Suprapubic skin (tissue), 4 donors: ENCODE data around the gene PNLDC1. TPM values are rescaled to one million over a fixed set of nuclear protein-coding genes. Genes with fewer than 3 reads are reported as not detected.

Source experiments
- DNase-seq, 2 donors: peaks; one replicate each; pipeline ENCODE4 v3.0.0-alpha.2; 2019; ENCODE audit warnings: low spot score in 2 of 2
- H3K27ac ChIP-seq: fragments of 200-600 bp; sonication (generic); one replicate; pipeline ENCODE4 v1.5.1; 2019
- H3K27me3 ChIP-seq: fragments of 200-600 bp; sonication (generic); one replicate; pipeline ENCODE4 v1.5.1; 2019
- H3K36me3 ChIP-seq: fragments of 200-600 bp; sonication (generic); one replicate; pipeline ENCODE4 v1.5.1; 2019
- H3K4me1 ChIP-seq: fragments of 200-600 bp; sonication (generic); one replicate; pipeline ENCODE4 v1.5.1; 2019
- H3K4me3 ChIP-seq: fragments of 200-600 bp; sonication (generic); one replicate; pipeline ENCODE4 v1.5.1; 2019; ENCODE audit warnings: mild to moderate bottlenecking
- H3K9me3 ChIP-seq: fragments of 200-600 bp; sonication (generic); one replicate; pipeline ENCODE4 v1.5.1; 2019
- CTCF ChIP-seq, 2 donors: fragments of 200-600 bp in 1 of 2; fragments of 450-650 bp in 1 of 2; sonication (generic) in 1 of 2; IDR thresholded peaks; one replicate each; pipeline ENCODE4 v1.5.1; 2016 to 2019; ENCODE audit warnings: antibody characterized with exemption in 2 of 2, mild to moderate bottlenecking in 1 of 2, moderate library complexity in 1 of 2
- EP300 ChIP-seq: sonication (generic); formaldehyde crosslinking; IDR thresholded peaks from one replicate; pipeline ENCODE4 v1.6.1; 2017; ENCODE audit warnings: antibody characterized with exemption
- POLR2A ChIP-seq, 2 donors: fragments of 450-650 bp; IDR thresholded peaks; one replicate each; pipeline ENCODE4 v1.6.1; 2017; ENCODE audit warnings: antibody characterized with exemption in 2 of 2, mild to moderate bottlenecking in 2 of 2, moderate library complexity in 2 of 2
- POLR2AphosphoS5 ChIP-seq, 3 donors: sonication (generic); formaldehyde crosslinking; IDR thresholded peaks; one replicate each; pipeline ENCODE4 v1.6.1; 2017; ENCODE audit warnings: antibody characterized with exemption in 3 of 3
- WGBS: methylation state at CpG from one replicate; pipeline ENCODE4 v1.1.5; 2018; 5-methylcytosine and 5-hydroxymethylcytosine counted together
- total RNA-seq, 4 donors: library from RNA; depleted of rRNA; stranded (reverse); fragments of >200 nt; gene quantifications; one replicate each; pipeline ENCODE4 v1.1.0, GENCODE V29; 2016

The PNLDC1 gene
- total RNA-seq, 4 donors from 2014 or later = 1.1 to 4.4 (median 2.9) TPM

- H3K9me3 ChIP-seq = no peaks in the 10 kb centered on the region
- peaks cover 53% of the 10 kb centered on the region for H3K36me3 ChIP-seq
- no peak for TF ChIP-seq CTCF (IDR thresholded peaks at IDR 0.05)
- DNase-seq = no peak
- no peak overlapping the region for H3K4me3 ChIP-seq
- no peaks in the 10 kb centered on the region for H3K27me3 ChIP-seq
- no peak overlapping the region for H3K27ac ChIP-seq
- H3K4me1 ChIP-seq = no peaks in the 10 kb centered on the region
Measured at GRCh38 chr6:159769470-159769869, 30.6 kb upstream of the PNLDC1 start.

GRCh38 chr6:159772196-159772595 is 27.9 kb upstream of the PNLDC1 start:
- TF ChIP-seq EP300 = no peak
- no peak for TF ChIP-seq POLR2AphosphoS5 (IDR thresholded peaks at IDR 0.05)
- TF ChIP-seq CTCF (IDR thresholded peaks at IDR 0.05) = no peak
- no peak for TF ChIP-seq POLR2A (IDR thresholded peaks at IDR 0.05)
- H3K27ac ChIP-seq = no peak overlapping the region
- H3K27me3 ChIP-seq = no peaks in the 10 kb centered on the region
- H3K9me3 ChIP-seq = no peaks in the 10 kb centered on the region
- DNase-seq = no peak
- H3K4me3 ChIP-seq = no peak overlapping the region
- WGBS = 61% methylated on average over 1 of the region's 1 CpG
- H3K36me3 ChIP-seq = peaks cover 64% of the 10 kb centered on the region
- H3K4me1 ChIP-seq = no peaks in the 10 kb centered on the region

- Histone ChIP-seq H3K36me3 (peaks cover 79% of the 10 kb centered on the region), H3K4me3 (no peak overlapping the region), H3K4me1 (no peaks in the 10 kb centered on the region), H3K9me3 (no peaks in the 10 kb centered on the region), H3K27me3 (no peaks in the 10 kb centered on the region), H3K27ac (no peak overlapping the region)
- DNase-seq = no peak
- 76% methylated on average over 7 of the region's 7 CpGs for WGBS
- no peak for TF ChIP-seq EP300
Measured at GRCh38 chr6:159777240-159777904, 22.7 kb upstream of the PNLDC1 start.

GRCh38 chr6:159778131-159778530 is 21.9 kb upstream of the PNLDC1 start:
- Histone ChIP-seq H3K4me1 (peaks cover 3% of the 10 kb centered on the region), H3K27ac (no peak overlapping the region), H3K36me3 (peaks cover 86% of the 10 kb centered on the region), H3K4me3 (no peak overlapping the region), H3K9me3 (no peaks in the 10 kb centered on the region), H3K27me3 (no peaks in the 10 kb centered on the region)
- TF ChIP-seq CTCF (IDR thresholded peaks at IDR 0.05) = no peak
- TF ChIP-seq POLR2A (IDR thresholded peaks at IDR 0.05) = no peak
- TF ChIP-seq POLR2AphosphoS5 (IDR thresholded peaks at IDR 0.05) = no peak
- TF ChIP-seq EP300 = no peak
- DNase-seq = no peak
- WGBS = 32% methylated on average over 1 of the region's 1 CpG

GRCh38 chr6:159778542-159779103 is 21.5 kb upstream of the PNLDC1 start:
- no peak for DNase-seq
- peaks cover 90% of the 10 kb centered on the region for H3K36me3 ChIP-seq
- no peak overlapping the region for H3K27ac ChIP-seq
- no peak overlapping the region for H3K4me3 ChIP-seq
- peaks cover 7% of the 10 kb centered on the region for H3K4me1 ChIP-seq
- WGBS = 76% methylated on average over 3 of the region's 3 CpGs
- no peaks in the 10 kb centered on the region for H3K9me3 ChIP-seq
- no peaks in the 10 kb centered on the region for H3K27me3 ChIP-seq
- TF ChIP-seq POLR2AphosphoS5 (IDR thresholded peaks at IDR 0.05) (no peak), CTCF (IDR thresholded peaks at IDR 0.05) (no peak), POLR2A (IDR thresholded peaks at IDR 0.05) (no peak), EP300 (no peak)

GRCh38 chr6:159788276-159788675 is 11.8 kb upstream of the PNLDC1 start:
- WGBS = 25% methylated on average over 15 of the region's 15 CpGs
- H3K27ac ChIP-seq = peak overlapping the region; percentile 91
- TF ChIP-seq POLR2A (IDR thresholded peaks at IDR 0.05) (no peak), CTCF (IDR thresholded peaks at IDR 0.05) (no peak), EP300 (no peak), POLR2AphosphoS5 (IDR thresholded peaks at IDR 0.05) (no peak)
- peaks cover 49% of the 10 kb centered on the region for H3K4me1 ChIP-seq
- H3K9me3 ChIP-seq = no peaks in the 10 kb centered on the region
- DNase-seq = no peak
- peak overlapping the region; percentile 79 for H3K4me3 ChIP-seq
- no peaks in the 10 kb centered on the region for H3K27me3 ChIP-seq
- peaks cover 34% of the 10 kb centered on the region for H3K36me3 ChIP-seq
